B cell (primary cell): ENCODE measurements around the gene TCP10L. TPM values are rescaled to one million over a fixed set of nuclear protein-coding genes. Genes with fewer than 3 reads are reported as not detected.

Source experiments
- ATAC-seq: fragments of 200-7000 bp; cut with Tn5 transposase; one replicate; pipeline ENCODE4 v1.10.0; 2021; ENCODE audit warnings: low read depth, mild to moderate bottlenecking, moderate number of reproducible peaks, moderate library complexity
- CTCF ChIA-PET: fragments of 350-600 bp; sonication (Branson Sonifier 250); formaldehyde crosslinking; loops from one replicate; lab custom pipeline; 2021; ENCODE audit warnings: antibody characterized with exemption, inconsistent platforms; lab: Charles Lee
- POLR2A ChIA-PET: fragments of 350-600 bp; sonication (Branson Sonifier 250); formaldehyde crosslinking; loops from one replicate; lab custom pipeline; 2021; ENCODE audit warnings: antibody characterized with exemption; lab: Charles Lee
- DNase-seq: peaks from one replicate; pipeline ENCODE4 v3.0.0; 2013
- H2AFZ ChIP-seq: 2 replicates; pipeline ENCODE4 v1.6.1; 2012; ENCODE audit warnings: mild to moderate bottlenecking, low read depth, low read length; ENCODE audit not compliant: insufficient read depth, poor library complexity, severe bottlenecking
- H3K27ac ChIP-seq, 2 donors: 1 replicate in 1 of 2; 2 replicates in 1 of 2; pipeline ENCODE4 v1.5.1; 2012 to 2013; ENCODE audit warnings: low read length in 2 of 2, mild to moderate bottlenecking in 2 of 2, moderate library complexity in 1 of 2
- H3K27me3 ChIP-seq, 4 experiments: fragments of 200-600 bp in 1 of 4; sonication (generic) in 1 of 4; replicated peaks in 1 of 4; 1 replicate in 2 of 4; 2 replicates in 2 of 4; pipeline versions ENCODE4 v1.6.1 to v1.7.0; 2013 to 2016; ENCODE audit warnings: low read length in 3 of 4, mild to moderate bottlenecking in 2 of 4, mixed read lengths in 1 of 4, moderate library complexity in 1 of 4; ENCODE audit not compliant: insufficient read depth in 4 of 4, control insufficient read depth in 3 of 4; ENCODE audit errors: control extremely low read depth in 1 of 4
- H3K36me3 ChIP-seq, 2 experiments: replicated peaks in 1 of 2; 1 replicate in 1 of 2; 2 replicates in 1 of 2; pipeline versions ENCODE4 v1.6.1 to v1.7.1; 2013; ENCODE audit warnings: low read length in 1 of 2; ENCODE audit not compliant: insufficient read depth in 2 of 2, control insufficient read depth in 1 of 2; ENCODE audit errors: control extremely low read depth in 1 of 2, extremely low read depth in 1 of 2
- H3K4me1 ChIP-seq, 2 donors: fragments of 200-600 bp in 1 of 2; sonication (generic) in 1 of 2; 1 replicate in 1 of 2; 2 replicates in 1 of 2; pipeline versions ENCODE4 v1.5.1 to v1.6.1; 2013 to 2017; ENCODE audit warnings: low read length in 2 of 2; ENCODE audit not compliant: control insufficient read depth in 2 of 2, insufficient read depth in 2 of 2
- H3K4me2 ChIP-seq: replicated peaks from 2 replicates; pipeline ENCODE3; 2012; ENCODE audit warnings: mild to moderate bottlenecking, low read depth, low read length; ENCODE audit not compliant: poor library complexity, severe bottlenecking
- H3K4me3 ChIP-seq, 5 experiments: fragments of 200-600 bp in 1 of 5; sonication (generic) in 1 of 5; 1 replicate in 3 of 5; 2 replicates in 2 of 5; pipeline versions ENCODE4 v1.5.1 to v1.7.0; 2011 to 2016; ENCODE audit warnings: low read length in 4 of 5, mild to moderate bottlenecking in 4 of 5, low read depth in 2 of 5, control low read depth in 1 of 5, moderate library complexity in 1 of 5; ENCODE audit not compliant: insufficient read depth in 1 of 5; ENCODE audit errors: control extremely low read depth in 1 of 5, extremely low read depth in 1 of 5
- H3K79me2 ChIP-seq: fragments of 200-600 bp; sonication (generic); one replicate; pipeline ENCODE4 v1.6.0; 2016; ENCODE audit warnings: low read length; ENCODE audit not compliant: control insufficient read depth, insufficient read depth
- H3K9ac ChIP-seq: fragments of 200-600 bp; sonication (generic); 2 replicates; pipeline ENCODE4 v1.6.1; 2017; ENCODE audit warnings: mild to moderate bottlenecking, low read length, moderate library complexity
- H3K9me3 ChIP-seq, 3 donors: one replicate each; pipeline versions ENCODE4 v1.6.1 to v1.7.1; 2013; ENCODE audit warnings: low read length in 2 of 3; ENCODE audit not compliant: control insufficient read depth in 2 of 3, insufficient read depth in 1 of 3; ENCODE audit errors: control extremely low read depth in 1 of 3
- H4K20me1 ChIP-seq: 2 replicates; pipeline ENCODE4 v1.6.0; 2012; ENCODE audit warnings: mild to moderate bottlenecking, low read length; ENCODE audit not compliant: insufficient read depth, control insufficient read depth, poor library complexity, severe bottlenecking
- H3K27ac Mint-ChIP-seq: one replicate; pipeline ENCODE4 v1.8.0; 2021; ENCODE audit warnings: mixed read lengths
- H3K27me3 Mint-ChIP-seq: one replicate; pipeline ENCODE4 v1.8.0; 2021; ENCODE audit warnings: mixed read lengths
- H3K4me1 Mint-ChIP-seq: one replicate; pipeline ENCODE4 v1.8.0; 2021; ENCODE audit warnings: mixed read lengths
- H3K4me3 Mint-ChIP-seq: one replicate; pipeline ENCODE4 v1.8.0; 2021; ENCODE audit warnings: mixed read lengths
- H3K9me3 Mint-ChIP-seq: one replicate; pipeline ENCODE4 v1.8.0; 2022; ENCODE audit warnings: mixed read lengths; ENCODE audit not compliant: insufficient read depth
- CTCF ChIP-seq: fragments of 200-600 bp; IDR thresholded peaks from one replicate; pipeline ENCODE4 v1.8.0; 2022; ENCODE audit warnings: antibody characterized with exemption, mild to moderate bottlenecking
- EZH2 ChIP-seq: IDR thresholded peaks from 2 replicates; pipeline ENCODE4 v1.6.1; 2012; ENCODE audit warnings: borderline replicate concordance, low read depth, mild to moderate bottlenecking, moderate library complexity, low read length; ENCODE audit not compliant: insufficient read depth, poor library complexity, severe bottlenecking
- WGBS: methylation state at CpG from one replicate; pipeline ENCODE4 v1.1.5; 2013; ENCODE audit warnings: missing lambda C conversion rate; ENCODE audit not compliant: insufficient coverage; 5-methylcytosine and 5-hydroxymethylcytosine counted together
- intact Hi-C: fragments of 100-400 bp; cut with micrococcal nuclease; formaldehyde crosslinking; loops from one replicate; pipeline ENCODE4 v1.10.0; 2022
- polyA plus RNA-seq: library from polyadenylated mRNA; depleted of rRNA; stranded (reverse); fragments of >200 nt; gene quantifications from 2 replicates; pipeline ENCODE4 v1.2.3, GENCODE V29; 2012
- total RNA-seq, 2 donors: library from RNA; stranded (reverse); fragments of 120-200 nt in 1 of 2; gene quantifications; 1 replicate in 1 of 2; 2 replicates in 1 of 2; pipeline versions ENCODE4 v1.2.3 to v1.2.4, GENCODE V29; 2013 to 2022

The TCP10L gene
- total and polyA plus RNA-seq, 2 donors (not counting 1 experiment from before 2014, with no cell fraction given) = 0.39 TPM

GRCh38 chr21:32569261-32570230, 15.8 kb downstream of the TCP10L start:
- Mint-ChIP-seq H3K4me3 (peak overlapping the region; percentile 88), H3K27ac (peak overlapping the region; percentile 1), H3K4me1 (peaks cover 10% of the 10 kb centered on the region), H3K27me3 (peaks cover 33% of the 10 kb centered on the region), H3K9me3 (peaks cover 6% of the 10 kb centered on the region)
- Histone ChIP-seq H3K9ac (peak overlapping the region; percentile 69), H2AFZ (peak overlapping the region; percentile 99), H3K79me2 (no peaks in the 10 kb centered on the region), H3K27ac (no peak overlapping the region), H4K20me1 (no peaks in the 10 kb centered on the region), H3K4me3 (peak overlapping the region; percentile 52 to 80 (median 74)), H3K36me3 (no peaks in the 10 kb centered on the region), H3K4me1 (peaks cover 4 to 6% of the 10 kb centered on the region in 2 donors), H3K4me2 (peak overlapping the region; percentile 86), H3K9me3 (peaks cover 0 to 3% (median 0%) of the 10 kb centered on the region in 3 donors), H3K27me3 (peaks cover 0 to 19% (median 9%) of the 10 kb centered on the region in 4 experiments)
- ChIA-PET CTCF (interaction anchor here (0.7 to 1.2 kb wide), 6 partner anchors 9 to 789 kb away, joined by 3 to 5 read pairs (median 4); no protein-coding TSS in a partner anchor), POLR2A (interaction anchor here (0.7 kb wide), 1 partner anchor 718 kb away, joined by 3 read pairs; no protein-coding TSS in a partner anchor)
- intact Hi-C loops = loop anchor here (1.0 kb wide), 1 partner anchor 257 kb away; no protein-coding TSS in a partner anchor
- TF ChIP-seq EZH2 (no peak), CTCF (peak; percentile 91)
- DNase-seq (peak; percentile 78), ATAC-seq (peak; percentile 84)
- 1% methylated on average over 58 of the region's 61 CpGs for WGBS
